ENCODE measurements around the gene ASCL4.

ASCL4 gene

DNA sequence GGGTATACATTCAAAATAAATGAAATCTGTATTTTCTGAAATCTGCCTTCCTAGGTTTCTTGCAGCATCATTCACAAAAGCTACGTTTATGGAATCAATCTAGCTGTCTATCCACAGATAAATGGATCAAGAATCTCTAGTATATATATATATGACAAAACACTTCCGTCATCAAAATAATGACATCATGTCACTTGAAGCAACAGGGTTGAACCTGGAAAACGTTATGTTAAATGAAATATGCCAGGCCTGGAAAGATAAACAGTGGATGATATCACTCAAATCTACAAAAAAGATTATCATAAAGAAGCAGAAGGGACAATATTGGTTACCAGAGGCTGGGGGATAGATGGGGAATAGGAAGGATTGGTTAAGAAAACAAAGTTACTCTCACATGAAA is 28.6 kb downstream of the ASCL4 start:
- no peak for DNase-seq (ENCODE audit: low read depth)
- no peak overlapping the region for H3K9ac ChIP-seq (ENCODE audit: low read length)
- H3K36me3 ChIP-seq (ENCODE audit: control insufficient read depth, insufficient read depth, low read length, severe bottlenecking), result no peaks in the 10 kb centered on the region
- H3K27me3 ChIP-seq (replicated peaks; ENCODE audit: control insufficient read depth, insufficient read depth, low read length), result peaks cover 3% of the 10 kb centered on the region
- no peaks in the 10 kb centered on the region for H3K4me1 ChIP-seq (ENCODE audit: control insufficient read depth, insufficient read depth, low read length)
- H3K4me3 ChIP-seq (ENCODE audit: low read length), result no peak overlapping the region
- no peaks in the 10 kb centered on the region for H3K9me3 ChIP-seq (ENCODE audit: control insufficient read depth, low read length)

GRCh38 chr12:107805488-107806180 is 31.1 kb downstream of the ASCL4 start:
- Histone ChIP-seq H3K27me3 (replicated peaks; ENCODE audit: control insufficient read depth, insufficient read depth, low read length) (peaks cover 3% of the 10 kb centered on the region), H3K9me3 (ENCODE audit: control insufficient read depth, low read length) (no peaks in the 10 kb centered on the region), H3K4me1 (ENCODE audit: control insufficient read depth, insufficient read depth, low read length) (no peaks in the 10 kb centered on the region), H3K9ac (ENCODE audit: low read length) (no peak overlapping the region), H3K4me3 (ENCODE audit: low read length) (no peak overlapping the region), H3K36me3 (ENCODE audit: control insufficient read depth, insufficient read depth, low read length, severe bottlenecking) (no peaks in the 10 kb centered on the region)
- no peak for DNase-seq (ENCODE audit: low read depth)

DNA sequence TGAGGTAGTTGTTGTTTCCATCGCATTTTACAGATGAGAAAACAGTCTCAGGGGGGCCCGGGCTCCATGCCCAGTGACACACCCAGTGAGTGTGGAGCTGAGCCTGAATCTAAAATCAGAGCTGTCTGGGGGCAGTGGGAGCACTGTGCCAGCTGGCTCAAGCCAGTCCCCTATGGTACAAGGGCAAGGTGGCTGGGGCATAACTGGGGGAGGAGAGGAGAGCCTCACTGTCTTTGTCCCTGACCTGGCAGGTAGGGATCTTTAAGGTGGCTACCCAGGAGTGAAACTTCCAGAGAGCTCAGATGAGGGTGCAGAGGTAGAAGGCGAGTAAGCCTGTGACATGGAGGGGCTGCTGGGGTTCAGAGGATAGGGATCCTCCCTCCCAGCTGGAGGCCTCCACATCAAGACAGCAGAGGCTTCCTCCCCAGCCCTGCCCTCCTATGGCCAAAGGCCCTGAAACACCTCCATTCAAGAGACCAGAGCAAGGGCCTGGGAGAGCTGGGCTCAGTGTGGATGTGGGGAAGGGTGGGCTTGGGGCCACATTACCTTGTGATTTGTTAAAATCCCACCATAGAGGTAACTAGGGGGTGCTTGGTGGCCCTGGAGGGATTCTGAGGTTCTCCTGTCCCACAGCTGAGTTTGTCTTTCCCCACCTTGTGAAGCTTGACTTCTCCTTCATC is 33.1 kb downstream of the ASCL4 start:
- H3K4me3 ChIP-seq (ENCODE audit: low read length), result no peak overlapping the region
- H3K4me1 ChIP-seq (ENCODE audit: control insufficient read depth, insufficient read depth, low read length), result no peaks in the 10 kb centered on the region
- H3K27me3 ChIP-seq (replicated peaks; ENCODE audit: control insufficient read depth, insufficient read depth, low read length), result no peaks in the 10 kb centered on the region
- no peaks in the 10 kb centered on the region for H3K9me3 ChIP-seq (ENCODE audit: control insufficient read depth, low read length)
- DNase-seq (ENCODE audit: low read depth), result no peak
- no peaks in the 10 kb centered on the region for H3K36me3 ChIP-seq (ENCODE audit: control insufficient read depth, insufficient read depth, low read length, severe bottlenecking)
- H3K9ac ChIP-seq (ENCODE audit: low read length), result no peak overlapping the region

DNA sequence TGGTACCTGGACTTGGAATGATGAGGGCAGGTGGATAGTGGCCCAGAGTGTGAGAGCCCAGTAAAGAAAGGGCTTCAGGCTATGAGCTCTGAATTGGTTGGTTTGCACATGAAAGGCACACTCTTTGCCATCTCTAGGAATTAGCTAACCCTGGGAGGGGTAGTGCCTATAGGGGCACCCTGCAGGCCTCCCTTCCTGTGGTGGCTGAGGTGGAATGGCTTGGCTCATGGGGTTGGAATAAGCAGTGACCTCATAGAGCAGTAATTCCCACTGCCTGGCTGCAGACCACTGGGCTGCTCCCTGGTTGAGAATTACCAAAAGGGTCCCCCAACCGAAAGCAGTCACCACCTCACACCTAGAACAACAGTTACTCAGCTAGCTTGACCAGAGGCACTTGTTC is 42.7 kb downstream of the ASCL4 start:
- Histone ChIP-seq H3K27me3 (replicated peaks; ENCODE audit: control insufficient read depth, insufficient read depth, low read length) (peaks cover 3% of the 10 kb centered on the region), H3K4me1 (ENCODE audit: control insufficient read depth, insufficient read depth, low read length) (peaks cover 5% of the 10 kb centered on the region), H3K9ac (ENCODE audit: low read length) (no peak overlapping the region), H3K36me3 (ENCODE audit: control insufficient read depth, insufficient read depth, low read length, severe bottlenecking) (no peaks in the 10 kb centered on the region), H3K9me3 (ENCODE audit: control insufficient read depth, low read length) (peaks cover 8% of the 10 kb centered on the region), H3K4me3 (ENCODE audit: low read length) (no peak overlapping the region)
- no peak for DNase-seq (ENCODE audit: low read depth)

GRCh38 chr12:107818984-107819383 is 44.5 kb downstream of the ASCL4 start:
- H3K4me1 ChIP-seq (ENCODE audit: control insufficient read depth, insufficient read depth, low read length), result peaks cover 5% of the 10 kb centered on the region
- no peaks in the 10 kb centered on the region for H3K36me3 ChIP-seq (ENCODE audit: control insufficient read depth, insufficient read depth, low read length, severe bottlenecking)
- peak; percentile 52 for DNase-seq (ENCODE audit: low read depth)
- no peaks in the 10 kb centered on the region for H3K27me3 ChIP-seq (replicated peaks; ENCODE audit: control insufficient read depth, insufficient read depth, low read length)
- no peak overlapping the region for H3K9ac ChIP-seq (ENCODE audit: low read length)
- H3K9me3 ChIP-seq (ENCODE audit: control insufficient read depth, low read length), result peaks cover 8% of the 10 kb centered on the region
- H3K4me3 ChIP-seq (ENCODE audit: low read length), result no peak overlapping the region

DNA sequence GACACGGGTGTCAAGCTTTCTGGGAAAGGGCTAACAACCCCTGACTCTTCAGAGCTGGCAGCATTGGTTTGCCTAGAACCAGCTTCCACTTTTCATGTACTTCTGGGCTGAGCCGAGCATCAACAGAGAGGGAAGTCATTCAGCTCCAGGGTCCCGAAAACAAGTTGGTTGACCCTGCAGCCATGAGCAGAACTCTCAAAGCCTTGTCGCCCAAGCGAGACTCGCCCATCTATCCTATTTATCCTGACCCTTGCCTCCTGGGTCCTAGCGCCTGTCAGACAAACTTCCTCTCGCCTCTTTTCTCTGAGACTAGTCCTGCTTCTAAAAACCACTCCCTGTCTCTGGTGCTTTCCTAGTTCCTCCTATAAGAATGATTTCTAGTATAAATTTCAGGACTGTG is 47.9 kb downstream of the ASCL4 start:
- Histone ChIP-seq H3K9ac (ENCODE audit: low read length) (no peak overlapping the region), H3K9me3 (ENCODE audit: control insufficient read depth, low read length) (peaks cover 26% of the 10 kb centered on the region), H3K4me1 (ENCODE audit: control insufficient read depth, insufficient read depth, low read length) (peaks cover 5% of the 10 kb centered on the region), H3K36me3 (ENCODE audit: control insufficient read depth, insufficient read depth, low read length, severe bottlenecking) (no peaks in the 10 kb centered on the region), H3K4me3 (ENCODE audit: low read length) (no peak overlapping the region), H3K27me3 (replicated peaks; ENCODE audit: control insufficient read depth, insufficient read depth, low read length) (no peaks in the 10 kb centered on the region)
- no peak for DNase-seq (ENCODE audit: low read depth)

All from adipocyte (in vitro differentiated cells).